Mesendoderm (in vitro differentiated cells): ENCODE data around the gene FGF9.

ENCODE experiments used
- DNase-seq: peaks from one replicate; pipeline ENCODE4 v3.0.0; 2013
- H2AK5ac ChIP-seq: 2 replicates; pipeline ENCODE4 v1.6.1; 2013; ENCODE audit warnings: low read length, inconsistent platforms
- H2BK120ac ChIP-seq: 2 replicates; pipeline ENCODE4 v1.6.1; 2013; ENCODE audit warnings: low read depth, mild to moderate bottlenecking, low read length, moderate library complexity, mixed read lengths
- H2BK15ac ChIP-seq: replicated peaks from 2 replicates; pipeline ENCODE4 v1.6.1; 2013; ENCODE audit warnings: low read depth, mild to moderate bottlenecking, moderate library complexity
- H2BK5ac ChIP-seq: 2 replicates; pipeline ENCODE4 v1.6.1; 2013; ENCODE audit warnings: low read length, inconsistent platforms
- H3K18ac ChIP-seq: 2 replicates; pipeline ENCODE4 v1.6.1; 2013; ENCODE audit warnings: mild to moderate bottlenecking, low read length, mixed read lengths
- H3K23ac ChIP-seq: one replicate; pipeline ENCODE4 v1.6.1; 2013; ENCODE audit warnings: low read length
- H3K27ac ChIP-seq: 2 replicates; pipeline ENCODE4 v1.5.1; 2013; ENCODE audit warnings: low read depth, mild to moderate bottlenecking, inconsistent platforms, low read length, moderate library complexity
- H3K27me3 ChIP-seq: 2 replicates; pipeline ENCODE4 v1.6.1; 2013; ENCODE audit warnings: low read length, control low read depth, mild to moderate bottlenecking, inconsistent platforms; ENCODE audit not compliant: insufficient read depth, poor library complexity
- H3K36me3 ChIP-seq: 2 replicates; pipeline ENCODE4 v1.6.1; 2013; ENCODE audit warnings: low read length, inconsistent platforms; ENCODE audit not compliant: control insufficient read depth, insufficient read depth
- H3K4ac ChIP-seq: one replicate; pipeline ENCODE4 v1.6.1; 2013; ENCODE audit warnings: low read depth, mild to moderate bottlenecking, low read length, moderate library complexity
- H3K4me1 ChIP-seq: 2 replicates; pipeline ENCODE4 v1.6.1; 2013; ENCODE audit warnings: low read depth, low read length, inconsistent platforms; ENCODE audit not compliant: control insufficient read depth
- H3K4me2 ChIP-seq: 2 replicates; pipeline ENCODE4 v1.6.1; 2013; ENCODE audit warnings: low read length
- H3K4me3 ChIP-seq: 2 replicates; pipeline ENCODE4 v1.5.1; 2013; ENCODE audit warnings: mild to moderate bottlenecking, low read length
- H3K56ac ChIP-seq: one replicate; pipeline ENCODE4 v1.6.1; 2013; ENCODE audit warnings: low read length
- H3K79me1 ChIP-seq: 2 replicates; pipeline ENCODE4 v1.6.1; 2013; ENCODE audit warnings: low read length, inconsistent platforms
- H3K79me2 ChIP-seq: 2 replicates; pipeline ENCODE4 v1.6.1; 2013; ENCODE audit warnings: mild to moderate bottlenecking, low read length; ENCODE audit not compliant: control insufficient read depth, insufficient read depth
- H3K9ac ChIP-seq: 2 replicates; pipeline ENCODE4 v1.6.1; 2013; ENCODE audit warnings: low read length, inconsistent platforms
- H4K5ac ChIP-seq: one replicate; pipeline ENCODE4 v1.6.1; 2013; ENCODE audit warnings: low read length
- H4K8ac ChIP-seq: one replicate; pipeline ENCODE4 v1.6.1; 2013; ENCODE audit warnings: low read depth, mild to moderate bottlenecking, control low read depth, low read length, moderate library complexity
- WGBS: extraction: QIAGEN DNeasy Blood & Tissue Kit; methylation state at CpG from one replicate; pipeline ENCODE4 v1.1.7; 2013; ENCODE audit warnings: low lambda C conversion rate, missing lambda C conversion rate; ENCODE audit not compliant: insufficient coverage; ENCODE audit errors: extremely low coverage; 5-methylcytosine and 5-hydroxymethylcytosine counted together

Gene FGF9

DNA sequence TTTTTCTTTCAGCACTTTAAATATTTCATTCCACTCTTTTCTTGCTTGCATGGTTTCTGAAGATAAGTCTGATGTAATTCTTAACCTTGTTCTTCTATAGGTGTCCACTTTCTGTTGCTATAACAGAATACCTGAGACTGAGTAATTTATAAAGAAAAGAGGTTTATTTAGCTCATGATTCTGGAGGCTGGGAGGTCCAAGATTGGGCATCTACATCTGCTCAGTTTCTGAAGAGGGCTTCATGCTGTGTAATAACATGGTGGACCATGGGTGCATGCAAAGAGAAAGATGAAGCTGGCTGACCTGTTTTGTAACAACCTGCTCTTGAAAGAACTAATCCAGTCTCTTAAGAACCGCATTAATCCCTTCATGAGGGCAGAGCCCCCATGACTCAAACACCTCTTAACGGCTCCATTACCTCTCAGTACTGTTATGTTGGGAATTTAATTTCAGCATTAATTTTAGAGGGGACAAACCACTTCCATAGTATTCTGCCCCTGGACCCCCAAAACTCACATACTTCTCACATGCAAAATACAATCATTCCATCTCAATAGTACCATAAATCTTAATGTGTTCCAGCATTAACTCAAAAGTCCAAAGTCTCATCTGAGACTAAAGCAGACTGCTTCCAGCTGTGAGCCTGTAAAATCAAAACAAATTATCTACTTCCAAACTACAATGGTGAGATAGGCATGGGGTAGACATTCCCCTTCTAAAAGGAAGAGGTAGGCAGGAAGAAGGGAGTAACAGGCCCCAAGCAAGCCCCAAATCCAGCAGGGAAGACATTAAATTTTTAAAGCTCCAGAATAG is 9.6 kb upstream of the FGF9 start:
- Histone ChIP-seq H3K56ac (no peak overlapping the region), H4K8ac (no peak overlapping the region), H3K27ac (no peak overlapping the region), H3K4me2 (no peak overlapping the region), H3K79me2 (no peaks in the 10 kb centered on the region), H3K23ac (no peak overlapping the region), H3K9ac (no peak overlapping the region), H3K4me3 (no peak overlapping the region), H3K36me3 (no peaks in the 10 kb centered on the region), H2BK5ac (no peak overlapping the region), H3K18ac (no peak overlapping the region), H3K27me3 (no peaks in the 10 kb centered on the region), H3K79me1 (no peaks in the 10 kb centered on the region), H2AK5ac (no peak overlapping the region), H3K4ac (no peak overlapping the region), H3K4me1 (no peaks in the 10 kb centered on the region), H2BK120ac (no peak overlapping the region), H2BK15ac (no peak overlapping the region), H4K5ac (no peak overlapping the region)
- no CpG with 5 or more reads among the region's 2 CpGs for WGBS
- DNase-seq = no peak

- H2BK120ac ChIP-seq = no peak overlapping the region
- no peak overlapping the region for H4K5ac ChIP-seq
- DNase-seq = no peak
- no peaks in the 10 kb centered on the region for H3K79me1 ChIP-seq
- no peak overlapping the region for H3K4ac ChIP-seq
- no peak overlapping the region for H3K4me2 ChIP-seq
- H4K8ac ChIP-seq = no peak overlapping the region
- no peak overlapping the region for H2BK15ac ChIP-seq
- no peak overlapping the region for H3K23ac ChIP-seq
- WGBS = no CpG with 5 or more reads among the region's 4 CpGs
- H3K4me1 ChIP-seq = no peaks in the 10 kb centered on the region
- H3K9ac ChIP-seq = no peak overlapping the region
- no peak overlapping the region for H2BK5ac ChIP-seq
- H3K27me3 ChIP-seq = peaks cover 9% of the 10 kb centered on the region
- no peaks in the 10 kb centered on the region for H3K79me2 ChIP-seq
- H2AK5ac ChIP-seq = no peak overlapping the region
- no peaks in the 10 kb centered on the region for H3K36me3 ChIP-seq
- H3K4me3 ChIP-seq = no peak overlapping the region
- H3K56ac ChIP-seq = no peak overlapping the region
- no peak overlapping the region for H3K27ac ChIP-seq
- no peak overlapping the region for H3K18ac ChIP-seq
These were observed 7.7 kb upstream of the FGF9 start for GRCh38 chr13:21663197-21663596.

GRCh38 chr13:21668732-21669275 is 2.1 kb upstream of the FGF9 start:
- DNase-seq = peak; percentile 55
- no peak overlapping the region for H4K5ac ChIP-seq
- no peak overlapping the region for H2BK5ac ChIP-seq
- no peak overlapping the region for H4K8ac ChIP-seq
- H3K27ac ChIP-seq = no peak overlapping the region
- no peaks in the 10 kb centered on the region for H3K4me1 ChIP-seq
- no peak overlapping the region for H3K9ac ChIP-seq
- H2AK5ac ChIP-seq = no peak overlapping the region
- H2BK120ac ChIP-seq = no peak overlapping the region
- no CpG with 5 or more reads among the region's 23 CpGs for WGBS
- H3K23ac ChIP-seq = no peak overlapping the region
- no peak overlapping the region for H2BK15ac ChIP-seq
- no peaks in the 10 kb centered on the region for H3K36me3 ChIP-seq
- peak overlapping the region; percentile 82 for H3K4me2 ChIP-seq
- H3K79me1 ChIP-seq = no peaks in the 10 kb centered on the region
- H3K79me2 ChIP-seq = no peaks in the 10 kb centered on the region
- peaks cover 39% of the 10 kb centered on the region for H3K27me3 ChIP-seq
- peak overlapping the region; percentile 86 for H3K56ac ChIP-seq
- peak overlapping the region; percentile 11 for H3K4me3 ChIP-seq
- no peak overlapping the region for H3K4ac ChIP-seq
- H3K18ac ChIP-seq = no peak overlapping the region

GRCh38 chr13:21670006-21670882 is 629 bp upstream of the FGF9 start:
- Histone ChIP-seq H2AK5ac (no peak overlapping the region), H3K79me1 (no peaks in the 10 kb centered on the region), H3K36me3 (no peaks in the 10 kb centered on the region), H3K56ac (peak overlapping the region; percentile 86), H4K5ac (no peak overlapping the region), H4K8ac (no peak overlapping the region), H3K18ac (peak overlapping the region; percentile 6), H2BK5ac (no peak overlapping the region), H3K27ac (no peak overlapping the region), H3K27me3 (peaks cover 39% of the 10 kb centered on the region), H3K4me3 (peak overlapping the region; percentile 41), H3K4me1 (no peaks in the 10 kb centered on the region), H3K79me2 (no peaks in the 10 kb centered on the region), H3K9ac (peak overlapping the region; percentile 70), H3K4me2 (peak overlapping the region; percentile 82), H3K4ac (no peak overlapping the region), H2BK15ac (no peak overlapping the region), H3K23ac (peak overlapping the region; percentile 59), H2BK120ac (no peak overlapping the region)
- DNase-seq = peak; percentile 75
- WGBS = no CpG with 5 or more reads among the region's 70 CpGs

DNA sequence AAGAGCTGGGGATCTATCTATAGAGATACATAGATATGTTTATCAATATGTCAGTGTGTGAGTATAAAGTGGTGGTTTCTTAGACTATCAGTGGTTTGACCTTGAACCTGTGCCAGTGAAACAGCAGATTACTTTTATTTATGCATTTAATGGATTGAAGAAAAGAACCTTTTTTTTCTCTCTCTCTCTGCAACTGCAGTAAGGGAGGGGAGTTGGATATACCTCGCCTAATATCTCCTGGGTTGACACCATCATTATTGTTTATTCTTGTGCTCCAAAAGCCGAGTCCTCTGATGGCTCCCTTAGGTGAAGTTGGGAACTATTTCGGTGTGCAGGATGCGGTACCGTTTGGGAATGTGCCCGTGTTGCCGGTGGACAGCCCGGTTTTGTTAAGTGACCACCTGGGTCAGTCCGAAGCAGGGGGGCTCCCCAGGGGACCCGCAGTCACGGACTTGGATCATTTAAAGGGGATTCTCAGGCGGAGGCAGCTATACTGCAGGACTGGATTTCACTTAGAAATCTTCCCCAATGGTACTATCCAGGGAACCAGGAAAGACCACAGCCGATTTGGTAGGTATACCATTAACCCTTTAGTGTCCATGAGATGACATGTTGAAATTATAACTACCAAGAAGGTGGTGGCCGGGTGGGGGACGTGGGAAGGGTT is 880 bp downstream of the FGF9 start:
- H2BK5ac ChIP-seq = no peak overlapping the region
- H3K4me2 ChIP-seq = no peak overlapping the region
- H3K36me3 ChIP-seq = no peaks in the 10 kb centered on the region
- no peak overlapping the region for H4K8ac ChIP-seq
- H2BK120ac ChIP-seq = no peak overlapping the region
- H2BK15ac ChIP-seq = no peak overlapping the region
- DNase-seq = no peak
- no peak overlapping the region for H3K56ac ChIP-seq
- no peak overlapping the region for H3K23ac ChIP-seq
- H3K9ac ChIP-seq = no peak overlapping the region
- no peaks in the 10 kb centered on the region for H3K4me1 ChIP-seq
- H3K18ac ChIP-seq = no peak overlapping the region
- no CpG with 5 or more reads among the region's 15 CpGs for WGBS
- H3K27ac ChIP-seq = no peak overlapping the region
- H2AK5ac ChIP-seq = no peak overlapping the region
- no peaks in the 10 kb centered on the region for H3K79me2 ChIP-seq
- H3K27me3 ChIP-seq = peaks cover 39% of the 10 kb centered on the region
- no peaks in the 10 kb centered on the region for H3K79me1 ChIP-seq
- no peak overlapping the region for H3K4me3 ChIP-seq
- no peak overlapping the region for H3K4ac ChIP-seq
- no peak overlapping the region for H4K5ac ChIP-seq
